GM12873 (cell line): ENCODE measurements around the gene CLCNKB.
A peak's percentile ranks its signal among the peaks of the same experiment; 100 is the strongest.

ENCODE experiments used
- CTCF ChIP-seq: IDR thresholded peaks from 2 replicates; pipeline ENCODE4 v1.5.1; 2012; ENCODE audit warnings: low read depth, mild to moderate bottlenecking, moderate library complexity, low read length, control low read depth; ENCODE audit not compliant: insufficient read depth; ENCODE audit errors: missing control alignments

The CLCNKB gene

GRCh38 chr1:16032388-16033102 is 11.0 kb upstream of the CLCNKB start:
- peak; percentile 91 for TF ChIP-seq CTCF

GRCh38 chr1:16038620-16038912 is 5.0 kb upstream of the CLCNKB start:
- no peak for TF ChIP-seq CTCF

GRCh38 chr1:16041200-16041599 is 2.4 kb upstream of the CLCNKB start:
- TF ChIP-seq CTCF, result no peak

GRCh38 chr1:16042096-16042495 is 1.5 kb upstream of the CLCNKB start:
- peak; percentile 11 for TF ChIP-seq CTCF

GRCh38 chr1:16043950-16044349 is 368 bp downstream of the CLCNKB start:
- no peak for TF ChIP-seq CTCF

- no peak for TF ChIP-seq CTCF
Observed at GRCh38 chr1:16046842-16047241, 3.3 kb downstream of the CLCNKB start.

GRCh38 chr1:16047791-16048475 is 4.4 kb downstream of the CLCNKB start:
- no peak for TF ChIP-seq CTCF
